ENCODE data around the gene LYPD3. TPM values are rescaled to one million over a fixed set of nuclear protein-coding genes. Genes with fewer than 3 reads are reported as not detected.

LYPD3 gene
- total and polyA plus RNA-seq, 10 of the 15 experiments (the other 5 are each of a cell fraction or from before 2014, with no cell fraction given) = 0.03 to 0.28 (median 0.12) TPM; not detected in 6

GRCh38 chr19:43480574-43480973, 15.2 kb upstream of the LYPD3 start (continued):
- TF ChIP-seq POLR2AphosphoS2 (IDR thresholded peaks at IDR 0.05; ENCODE audit: low read depth, low read length) = no peak
- TF ChIP-seq CHD1 (IDR thresholded peaks at IDR 0.05; ENCODE audit: low read depth, low read length) = no peak
- TF ChIP-seq PRDM15 (CRISPR knock-in tag; IDR thresholded peaks at IDR 0.05) = no peak
- TF ChIP-seq PML (IDR thresholded peaks at IDR 0.05; ENCODE audit: low read length) = no peak
- TF ChIP-seq ZBTB4 (CRISPR knock-in tag; IDR thresholded peaks at IDR 0.05) = no peak
- no peak for TF ChIP-seq BCLAF1 (IDR thresholded peaks at IDR 0.05)
- TF ChIP-seq HDAC6 (IDR thresholded peaks at IDR 0.05; ENCODE audit: unreplicated experiment) = no peak

Measured in GM12878 (cell line).